Neural progenitor cell (in vitro differentiated cells): ENCODE measurements around the gene MAGED2. TPM values are rescaled to one million over a fixed set of nuclear protein-coding genes. Genes with fewer than 3 reads are reported as not detected.

Source experiments
- DNase-seq: peaks from one replicate; pipeline ENCODE4 v3.0.0-alpha.2; 2016; ENCODE audit warnings: low spot score
- H2AFZ ChIP-seq: fragments of 200-600 bp; sonication (generic); replicated peaks from 2 replicates; pipeline ENCODE4 v1.6.1; 2016; ENCODE audit warnings: antibody characterized with exemption
- H3F3A ChIP-seq: fragments of 200-600 bp; sonication (generic); 2 replicates; pipeline ENCODE4 v1.6.1; 2016; ENCODE audit warnings: antibody characterized with exemption, low read depth
- H3K27ac ChIP-seq: fragments of 200-600 bp; sonication (generic); 2 replicates; pipeline ENCODE4 v1.5.1; 2016; ENCODE audit warnings: mild to moderate bottlenecking
- H3K27me3 ChIP-seq: fragments of 200-600 bp; sonication (generic); 2 replicates; pipeline ENCODE4 v1.6.1; 2016; ENCODE audit warnings: mild to moderate bottlenecking, moderate library complexity
- H3K36me3 ChIP-seq: fragments of 200-600 bp; sonication (generic); 2 replicates; pipeline ENCODE4 v1.5.1; 2016
- H3K4me1 ChIP-seq: fragments of 200-600 bp; sonication (generic); 2 replicates; pipeline ENCODE4 v1.6.1; 2016; ENCODE audit warnings: mixed run types
- H3K4me2 ChIP-seq: fragments of 200-600 bp; sonication (generic); 2 replicates; pipeline ENCODE4 v1.6.1; 2016
- H3K4me3 ChIP-seq: fragments of 200-600 bp; sonication (generic); 2 replicates; pipeline ENCODE4 v1.5.1; 2016
- H3K79me2 ChIP-seq: fragments of 200-600 bp; sonication (generic); 2 replicates; pipeline ENCODE4 v1.6.1; 2016; ENCODE audit warnings: low read depth
- H3K9ac ChIP-seq: fragments of 200-600 bp; sonication (generic); 2 replicates; pipeline ENCODE4 v1.6.1; 2016
- H3K9me3 ChIP-seq: fragments of 200-600 bp; sonication (generic); 2 replicates; pipeline ENCODE4 v1.5.1; 2016; ENCODE audit warnings: low read depth
- H4K20me1 ChIP-seq: fragments of 200-600 bp; sonication (generic); 2 replicates; pipeline ENCODE4 v1.6.1; 2016; ENCODE audit warnings: low read depth
- H3K27ac Mint-ChIP-seq: 3 replicates; pipeline ENCODE4 v1.8.0; 2021; ENCODE audit warnings: mixed read lengths
- H3K27me3 Mint-ChIP-seq: 2 replicates; pipeline ENCODE4 v1.8.0; 2022; ENCODE audit warnings: low read depth, mild to moderate bottlenecking, inconsistent platforms, moderate library complexity, mixed read lengths; ENCODE audit not compliant: insufficient read depth
- H3K36me3 Mint-ChIP-seq: 3 replicates; pipeline ENCODE4 v1.8.0; 2021; ENCODE audit warnings: mixed read lengths
- H3K4me1 Mint-ChIP-seq: 3 replicates; pipeline ENCODE4 v1.8.0; 2021; ENCODE audit warnings: mixed read lengths
- H3K4me3 Mint-ChIP-seq: 3 replicates; pipeline ENCODE4 v1.8.0; 2021; ENCODE audit warnings: mild to moderate bottlenecking, moderate library complexity, mixed read lengths
- H3K9me3 Mint-ChIP-seq: 3 replicates; pipeline ENCODE4 v1.8.0; 2020; ENCODE audit warnings: mixed read lengths
- EZH2 ChIP-seq: fragments of 200-600 bp; sonication (generic); IDR thresholded peaks from 2 replicates; pipeline ENCODE4 v1.6.1; 2017; ENCODE audit warnings: antibody characterized with exemption, mild to moderate bottlenecking, moderate library complexity
- EZH2phosphoT487 ChIP-seq: fragments of 200-600 bp; sonication (generic); IDR thresholded peaks from 2 replicates; pipeline ENCODE4 v1.6.1; 2017; ENCODE audit warnings: antibody characterized with exemption
- total RNA-seq: library from RNA; depleted of rRNA; stranded (reverse); fragments of >200 nt; gene quantifications from 2 replicates; pipeline ENCODE4 v1.2.3, GENCODE V29; 2015; ENCODE audit warnings: low replicate concordance
- TF ChIP-seq, protein P1 (sequence below): fragments of 200-600 bp; sonication (generic); IDR thresholded peaks from 2 replicates; pipeline ENCODE4 v1.5.1; 2017; ENCODE audit warnings: antibody characterized with exemption, mild to moderate bottlenecking

The MAGED2 gene
- total RNA-seq, 1 donor from 2014 or later, result 255 TPM

DNA sequence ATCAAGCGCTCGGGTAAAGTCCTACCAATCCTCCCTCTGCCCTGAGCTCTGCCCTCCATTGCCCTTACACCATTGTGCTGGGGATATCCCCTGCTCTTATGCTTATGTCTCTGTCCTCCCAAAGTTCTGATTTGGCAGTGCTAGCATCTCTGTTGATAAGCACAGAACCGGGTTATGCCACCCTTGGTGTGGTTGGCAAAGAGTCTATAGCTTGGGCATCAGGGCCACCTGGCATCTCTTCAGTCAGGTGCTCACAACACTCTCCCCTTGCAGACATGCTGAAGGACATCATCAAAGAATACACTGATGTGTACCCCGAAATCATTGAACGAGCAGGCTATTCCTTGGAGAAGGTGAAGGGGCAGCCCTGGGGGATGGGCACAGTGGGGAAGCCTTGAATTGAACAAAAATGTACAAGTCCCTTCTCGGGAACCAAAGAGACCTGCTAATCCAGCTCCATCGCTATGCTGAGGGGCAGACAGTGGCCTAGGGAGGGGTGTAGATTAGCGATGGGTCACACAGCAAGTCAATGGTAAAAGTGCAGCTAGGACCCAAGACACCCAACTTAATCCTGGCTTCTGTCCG is 3.8 kb downstream of the MAGED2 start:
- H3K9me3 ChIP-seq, result no peaks in the 10 kb centered on the region
- peaks cover 11% of the 10 kb centered on the region for H4K20me1 ChIP-seq
- no peak for DNase-seq
- no peak overlapping the region for H3K4me3 ChIP-seq
- no peak overlapping the region for H3K27ac ChIP-seq
- Mint-ChIP-seq H3K4me3 (peak overlapping the region; percentile 57), H3K4me1 (peaks cover 5% of the 10 kb centered on the region), H3K27me3 (peaks cover 17% of the 10 kb centered on the region), H3K36me3 (peaks cover 30% of the 10 kb centered on the region), H3K9me3 (peaks cover 7% of the 10 kb centered on the region), H3K27ac (no peak overlapping the region)
- H3K36me3 ChIP-seq, result no peaks in the 10 kb centered on the region
- no peak overlapping the region for H3K4me2 ChIP-seq
- H3F3A ChIP-seq, result peaks cover 5% of the 10 kb centered on the region
- TF ChIP-seq, protein P1, sequence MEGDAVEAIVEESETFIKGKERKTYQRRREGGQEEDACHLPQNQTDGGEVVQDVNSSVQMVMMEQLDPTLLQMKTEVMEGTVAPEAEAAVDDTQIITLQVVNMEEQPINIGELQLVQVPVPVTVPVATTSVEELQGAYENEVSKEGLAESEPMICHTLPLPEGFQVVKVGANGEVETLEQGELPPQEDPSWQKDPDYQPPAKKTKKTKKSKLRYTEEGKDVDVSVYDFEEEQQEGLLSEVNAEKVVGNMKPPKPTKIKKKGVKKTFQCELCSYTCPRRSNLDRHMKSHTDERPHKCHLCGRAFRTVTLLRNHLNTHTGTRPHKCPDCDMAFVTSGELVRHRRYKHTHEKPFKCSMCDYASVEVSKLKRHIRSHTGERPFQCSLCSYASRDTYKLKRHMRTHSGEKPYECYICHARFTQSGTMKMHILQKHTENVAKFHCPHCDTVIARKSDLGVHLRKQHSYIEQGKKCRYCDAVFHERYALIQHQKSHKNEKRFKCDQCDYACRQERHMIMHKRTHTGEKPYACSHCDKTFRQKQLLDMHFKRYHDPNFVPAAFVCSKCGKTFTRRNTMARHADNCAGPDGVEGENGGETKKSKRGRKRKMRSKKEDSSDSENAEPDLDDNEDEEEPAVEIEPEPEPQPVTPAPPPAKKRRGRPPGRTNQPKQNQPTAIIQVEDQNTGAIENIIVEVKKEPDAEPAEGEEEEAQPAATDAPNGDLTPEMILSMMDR, result no peak
- TF ChIP-seq EZH2 (no peak), EZH2phosphoT487 (no peak)
- no peak overlapping the region for H2AFZ ChIP-seq
- no peaks in the 10 kb centered on the region for H3K27me3 ChIP-seq
- no peaks in the 10 kb centered on the region for H3K4me1 ChIP-seq
- H3K79me2 ChIP-seq, result peaks cover 17% of the 10 kb centered on the region
- H3K9ac ChIP-seq, result no peak overlapping the region

GRCh38 chrX:54812306-54812705 is 4.8 kb downstream of the MAGED2 start:
- TF ChIP-seq EZH2phosphoT487, result no peak
- TF ChIP-seq, protein P1, result no peak
- no peak for TF ChIP-seq EZH2
- Histone ChIP-seq H3K9me3 (no peaks in the 10 kb centered on the region), H3K4me2 (no peak overlapping the region), H3K27ac (no peak overlapping the region), H3K4me3 (no peak overlapping the region), H3K4me1 (no peaks in the 10 kb centered on the region), H3K36me3 (no peaks in the 10 kb centered on the region), H3K9ac (no peak overlapping the region), H2AFZ (no peak overlapping the region), H3K27me3 (no peaks in the 10 kb centered on the region), H3K79me2 (peaks cover 17% of the 10 kb centered on the region), H3F3A (peaks cover 5% of the 10 kb centered on the region), H4K20me1 (peaks cover 11% of the 10 kb centered on the region)
- H3K27ac Mint-ChIP-seq, result no peak overlapping the region
- peaks cover 7% of the 10 kb centered on the region for H3K9me3 Mint-ChIP-seq
- H3K27me3 Mint-ChIP-seq, result peaks cover 19% of the 10 kb centered on the region
- peaks cover 2% of the 10 kb centered on the region for H3K4me1 Mint-ChIP-seq
- no peak overlapping the region for H3K4me3 Mint-ChIP-seq
- peaks cover 32% of the 10 kb centered on the region for H3K36me3 Mint-ChIP-seq
- DNase-seq, result no peak

DNA sequence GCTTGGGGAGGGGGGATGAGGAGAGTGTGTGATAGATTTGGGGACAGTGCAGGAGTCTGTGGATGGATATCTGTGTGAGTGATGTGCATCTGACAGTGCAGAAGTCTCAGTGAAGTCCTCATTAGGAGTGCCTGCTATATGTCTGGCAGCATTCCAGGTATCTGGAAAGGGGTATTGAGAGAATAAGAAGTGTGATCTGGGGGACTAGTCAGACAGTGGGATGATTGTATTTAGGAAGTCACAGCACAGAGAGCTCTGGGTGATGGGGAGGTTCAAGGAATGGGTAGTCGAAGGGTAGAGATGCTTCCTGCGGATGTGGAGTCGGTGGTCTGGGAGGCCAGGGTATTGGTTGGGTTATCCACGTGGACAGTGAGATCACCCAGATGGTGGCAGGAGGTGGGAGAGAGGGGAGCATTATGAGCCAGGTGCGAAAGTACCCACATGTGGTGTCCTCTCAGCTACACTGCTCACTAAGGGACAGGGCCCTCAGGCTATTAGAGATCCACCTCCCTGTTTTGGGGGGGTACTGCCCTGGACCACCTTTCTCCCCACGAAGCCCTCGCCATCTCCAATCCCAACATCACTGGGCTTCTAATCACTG is 9.8 kb downstream of the MAGED2 start:
- Mint-ChIP-seq H3K27me3 (peaks cover 18% of the 10 kb centered on the region), H3K4me1 (no peaks in the 10 kb centered on the region), H3K4me3 (no peak overlapping the region), H3K36me3 (peaks cover 16% of the 10 kb centered on the region), H3K27ac (no peak overlapping the region), H3K9me3 (peaks cover 5% of the 10 kb centered on the region)
- Histone ChIP-seq H3K9ac (no peak overlapping the region), H4K20me1 (no peaks in the 10 kb centered on the region), H3K4me1 (no peaks in the 10 kb centered on the region), H3K4me2 (no peak overlapping the region), H3K27me3 (no peaks in the 10 kb centered on the region), H3K79me2 (no peaks in the 10 kb centered on the region), H2AFZ (no peak overlapping the region), H3K9me3 (no peaks in the 10 kb centered on the region), H3K27ac (no peak overlapping the region), H3K36me3 (no peaks in the 10 kb centered on the region), H3F3A (no peaks in the 10 kb centered on the region), H3K4me3 (no peak overlapping the region)
- no peak for DNase-seq
- TF ChIP-seq EZH2 (no peak), EZH2phosphoT487 (no peak)
- TF ChIP-seq, protein P1, result no peak
